Tongue (tissue), 2 donors: Measurements from ENCODE around the gene NSUN6. TPM values are rescaled to one million over a fixed set of nuclear protein-coding genes. Genes with fewer than 3 reads are reported as not detected.
"Not testable (repeated sequence)": the region's sequence is repeated elsewhere in the genome, so short reads cannot be mapped to it uniquely, and the experiment has no call there.

ENCODE experiments used
- DNase-seq: peaks from one replicate; pipeline ENCODE4 v3.0.0-alpha.2; 2015
- total RNA-seq: library from RNA; depleted of rRNA; stranded (reverse); fragments of >200 nt; gene quantifications from one replicate; pipeline ENCODE4 v1.2.3, GENCODE V29; 2014

The NSUN6 gene
- total RNA-seq, 1 donor from 2014 or later: 16.0 TPM

- no peak for DNase-seq
Observed at GRCh38 chr10:18659819-18660535, 8.6 kb upstream of the NSUN6 start.

GRCh38 chr10:18659125-18659818, 7.9 kb upstream of the NSUN6 start, which contains the start of gene ARL5B:
Gene ARL5B, plus strand, starts transcription at chr10:18659431. Its CDS starts 207 bp downstream, at chr10:18659638.
- DNase-seq: peak; percentile 99

DNA sequence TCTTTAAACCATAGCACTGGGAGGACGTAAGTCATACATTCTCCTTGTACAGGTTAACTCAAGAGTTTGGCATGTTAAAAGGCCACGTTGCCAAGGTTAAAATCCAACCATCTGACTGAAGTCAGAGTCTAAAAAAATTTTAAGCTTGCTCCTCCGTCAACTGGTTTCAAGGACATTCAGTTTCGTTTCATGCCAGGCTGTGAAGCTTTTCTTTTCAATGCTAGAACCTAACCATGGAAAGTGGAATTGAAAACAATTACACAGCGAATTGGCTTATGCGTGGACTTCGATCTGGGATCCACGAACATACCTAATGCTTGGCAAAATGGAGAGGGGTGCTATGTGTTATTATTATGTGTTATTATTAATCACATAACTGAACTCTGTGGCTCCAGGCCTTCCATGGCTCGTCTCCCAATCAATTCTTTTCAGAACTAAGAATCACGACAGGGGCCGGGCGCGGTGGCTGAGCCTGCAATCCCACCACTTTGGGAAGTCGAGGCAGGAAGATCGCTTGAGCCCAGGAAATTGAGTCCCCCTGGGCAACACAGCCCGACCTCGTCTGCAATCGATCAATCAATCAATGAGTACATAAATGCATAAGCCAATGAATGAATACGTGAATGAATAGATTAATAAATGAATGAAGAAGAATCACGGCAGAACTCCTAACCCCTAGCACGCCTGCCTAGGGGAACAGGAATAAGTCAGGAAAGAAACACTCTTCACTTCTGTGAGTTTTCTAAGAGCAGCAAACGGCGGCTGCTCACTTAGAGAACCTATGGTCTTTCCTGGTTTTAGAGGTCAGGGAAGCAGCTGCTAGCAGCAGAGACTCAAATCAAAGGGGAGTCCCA, 7.1 kb upstream of the NSUN6 start:
- peak; percentile 43 for DNase-seq

- DNase-seq: no peak
Observed at GRCh38 chr10:18656724-18657123, 5.3 kb upstream of the NSUN6 start.

- DNase-seq: no peak
Observed at GRCh38 chr10:18653112-18653511, 1.7 kb upstream of the NSUN6 start.

- peak; percentile 14 for DNase-seq
Observed at GRCh38 chr10:18650404-18650997, 886 bp downstream of the NSUN6 start.

- no peak for DNase-seq
Observed at GRCh38 chr10:18649364-18649959, 1.9 kb downstream of the NSUN6 start.

GRCh38 chr10:18647945-18648344, 3.4 kb downstream of the NSUN6 start:
- DNase-seq: no peak

- DNase-seq: no peak
Observed at GRCh38 chr10:18647151-18647550, 4.2 kb downstream of the NSUN6 start.

DNA sequence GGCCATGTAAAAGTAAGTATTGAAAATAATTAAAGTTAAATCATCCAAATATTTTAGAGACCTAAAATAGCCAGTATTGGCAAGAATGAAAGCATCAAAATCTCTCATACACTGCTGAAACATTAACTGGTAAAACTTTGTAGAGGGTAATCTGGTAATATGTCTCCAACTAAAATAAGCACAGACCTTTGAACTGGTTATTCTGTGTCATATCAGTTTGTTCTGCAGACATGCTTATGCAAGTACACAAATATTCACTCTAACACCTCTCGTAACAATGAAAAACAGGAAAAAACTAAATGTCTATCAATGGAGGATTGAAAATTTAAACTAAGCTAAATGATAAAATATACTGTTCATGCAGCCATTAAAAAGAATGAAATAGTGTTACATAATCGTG, 11.7 kb downstream of the NSUN6 start:
- not testable (repeated sequence) for DNase-seq

DNA sequence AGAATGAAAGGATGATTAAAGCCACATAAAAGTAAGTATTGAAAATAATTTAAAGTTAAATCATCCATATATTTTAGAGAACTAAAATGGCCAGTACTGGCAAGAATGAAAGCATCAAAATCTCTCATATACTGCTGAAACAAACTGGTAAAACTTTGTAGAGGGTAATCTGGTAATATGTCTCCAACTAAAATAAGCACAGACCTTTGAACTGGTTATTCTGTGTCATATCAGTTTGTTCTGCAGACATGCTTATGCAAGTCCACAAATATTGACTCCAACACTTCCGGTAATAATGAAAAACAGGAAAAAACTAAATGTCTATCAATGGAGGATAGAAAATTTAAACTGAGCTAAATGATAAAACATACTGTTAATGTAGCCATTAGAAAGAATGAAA, 14.0 kb downstream of the NSUN6 start:
- not testable (repeated sequence) for DNase-seq

- no peak for DNase-seq
Observed at GRCh38 chr10:18635995-18636394, 15.4 kb downstream of the NSUN6 start.

DNA sequence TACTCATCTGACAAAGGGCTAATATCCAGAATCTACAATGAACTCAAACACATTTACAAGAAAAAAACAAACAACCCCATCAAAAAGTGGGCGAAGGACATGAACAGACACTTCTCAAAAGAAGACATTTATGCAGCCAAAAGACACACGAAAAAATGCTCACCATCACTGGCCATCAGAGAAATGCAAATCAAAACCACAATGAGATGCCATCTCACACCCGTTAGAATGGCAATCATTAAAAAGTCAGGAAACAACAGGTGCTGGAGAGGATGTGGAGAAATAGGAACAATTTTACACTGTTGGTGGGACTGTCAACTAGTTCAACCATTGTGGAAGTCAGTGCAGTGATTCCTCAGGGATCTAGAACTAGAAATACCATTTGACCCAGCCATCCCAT, 18.9 kb downstream of the NSUN6 start:
- not testable (repeated sequence) for DNase-seq

GRCh38 chr10:18627452-18628018, 23.9 kb downstream of the NSUN6 start:
- DNase-seq: peak; percentile 76

DNA sequence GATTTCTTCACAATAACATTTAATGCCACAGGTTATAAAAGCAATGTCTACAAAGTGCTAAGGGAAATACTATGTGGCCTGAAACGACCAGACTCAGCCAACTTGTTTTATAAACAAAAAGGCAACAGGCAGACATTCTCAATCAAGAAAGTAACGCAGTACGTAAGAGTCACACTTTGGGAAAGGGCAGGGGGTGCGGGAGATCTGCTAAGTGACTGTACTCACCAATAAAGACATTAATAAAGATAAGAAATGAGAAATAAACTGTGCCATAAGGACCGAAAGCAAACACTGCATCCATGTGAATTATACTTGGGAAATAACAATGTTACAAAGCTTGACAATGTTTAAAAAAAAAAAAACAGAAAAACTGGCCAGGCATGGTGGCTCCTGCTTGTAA, 25.5 kb downstream of the NSUN6 start:
- no peak for DNase-seq

- not testable (repeated sequence) for DNase-seq
Observed at GRCh38 chr10:18623671-18624070, 27.7 kb downstream of the NSUN6 start.

GRCh38 chr10:18620856-18621255, 30.5 kb downstream of the NSUN6 start:
- DNase-seq: no peak

GRCh38 chr10:18619016-18619415, 32.4 kb downstream of the NSUN6 start:
- peak; percentile 13 for DNase-seq

- no peak for DNase-seq
Observed at GRCh38 chr10:18616337-18616736, 35.0 kb downstream of the NSUN6 start.

DNA sequence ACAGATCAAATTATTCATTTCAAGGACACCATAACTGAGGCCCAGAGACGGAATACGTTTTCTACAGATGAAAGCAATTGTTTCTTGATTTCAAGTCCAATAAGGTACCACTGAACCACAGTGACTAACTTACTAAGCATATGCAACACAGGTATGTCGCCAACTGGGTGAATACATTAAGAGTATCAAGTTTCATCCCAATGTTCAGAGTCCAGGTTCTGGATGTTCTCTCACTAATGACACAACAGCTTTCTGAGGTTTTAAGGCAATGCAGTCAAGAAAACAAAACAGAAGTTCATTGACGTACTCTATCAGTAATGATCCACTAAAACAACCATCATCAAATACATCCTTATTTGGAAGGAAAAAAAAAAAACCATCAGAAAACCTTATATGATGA, 35.8 kb downstream of the NSUN6 start:
- no peak for DNase-seq

GRCh38 chr10:18611168-18611567, 40.2 kb downstream of the NSUN6 start:
- no peak for DNase-seq

DNA sequence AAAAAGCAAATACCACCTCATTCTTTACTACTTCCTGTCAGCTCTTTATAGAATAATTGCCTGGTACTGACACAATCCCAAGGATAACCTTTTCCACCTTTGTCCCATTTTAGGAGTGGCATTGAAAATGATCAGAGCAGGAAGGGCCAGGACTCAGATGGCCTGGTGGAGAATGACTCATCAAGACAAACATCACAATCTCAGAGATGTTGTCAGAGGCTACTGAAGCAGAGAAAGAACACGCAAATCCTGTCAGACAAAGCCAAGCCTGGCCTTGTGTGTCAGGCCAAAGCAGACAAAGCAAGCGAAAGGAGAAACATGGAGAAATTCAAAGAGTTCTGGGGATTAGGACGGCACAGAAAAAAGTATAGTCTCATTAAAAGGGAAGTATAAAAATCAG, 40.9 kb downstream of the NSUN6 start:
- DNase-seq: peak; percentile 10
